Measurements from ENCODE around the gene GABRG2. TPM values are rescaled to one million over a fixed set of nuclear protein-coding genes. Genes with fewer than 3 reads are reported as not detected.

Gene GABRG2
- total RNA-seq, 3 donors from 2014 or later: 0.61 to 2.2 (median 1.1) TPM

DNA sequence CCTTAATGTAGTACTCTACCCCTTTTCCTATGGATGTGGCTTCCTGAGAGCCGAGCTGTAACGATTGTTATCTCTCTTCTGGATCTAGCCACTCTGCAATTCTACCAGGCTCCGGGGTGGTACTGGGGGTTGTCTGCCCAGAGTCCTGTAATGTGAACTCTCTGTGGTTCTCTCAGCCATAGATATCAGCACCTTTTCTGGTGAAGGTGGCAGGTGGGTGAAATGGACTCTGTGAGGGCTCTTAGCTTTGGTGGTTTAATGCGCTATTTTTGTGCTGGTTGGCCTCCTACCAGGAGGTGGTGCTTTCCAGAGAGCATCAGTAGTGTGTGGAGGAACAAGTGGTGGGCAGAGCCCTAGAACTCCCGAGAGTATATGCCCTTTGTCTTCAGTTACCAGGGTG is 122.1 kb downstream of the GABRG2 start:
- H3K4me3 ChIP-seq: no peak overlapping the region
- H3K9me3 ChIP-seq: no peaks in the 10 kb centered on the region
- ATAC-seq (no peak), DNase-seq (no peak)
- intact Hi-C loops (cut with DNase I, micrococcal nuclease): no loop called here
- no peaks in the 10 kb centered on the region for H3K4me1 ChIP-seq (ENCODE audit: low read depth)
- H3K36me3 ChIP-seq (ENCODE audit: low read depth): no peaks in the 10 kb centered on the region
- TF ChIP-seq, protein P1, sequence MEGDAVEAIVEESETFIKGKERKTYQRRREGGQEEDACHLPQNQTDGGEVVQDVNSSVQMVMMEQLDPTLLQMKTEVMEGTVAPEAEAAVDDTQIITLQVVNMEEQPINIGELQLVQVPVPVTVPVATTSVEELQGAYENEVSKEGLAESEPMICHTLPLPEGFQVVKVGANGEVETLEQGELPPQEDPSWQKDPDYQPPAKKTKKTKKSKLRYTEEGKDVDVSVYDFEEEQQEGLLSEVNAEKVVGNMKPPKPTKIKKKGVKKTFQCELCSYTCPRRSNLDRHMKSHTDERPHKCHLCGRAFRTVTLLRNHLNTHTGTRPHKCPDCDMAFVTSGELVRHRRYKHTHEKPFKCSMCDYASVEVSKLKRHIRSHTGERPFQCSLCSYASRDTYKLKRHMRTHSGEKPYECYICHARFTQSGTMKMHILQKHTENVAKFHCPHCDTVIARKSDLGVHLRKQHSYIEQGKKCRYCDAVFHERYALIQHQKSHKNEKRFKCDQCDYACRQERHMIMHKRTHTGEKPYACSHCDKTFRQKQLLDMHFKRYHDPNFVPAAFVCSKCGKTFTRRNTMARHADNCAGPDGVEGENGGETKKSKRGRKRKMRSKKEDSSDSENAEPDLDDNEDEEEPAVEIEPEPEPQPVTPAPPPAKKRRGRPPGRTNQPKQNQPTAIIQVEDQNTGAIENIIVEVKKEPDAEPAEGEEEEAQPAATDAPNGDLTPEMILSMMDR (IDR thresholded peaks at IDR 0.05): no peak

DNA sequence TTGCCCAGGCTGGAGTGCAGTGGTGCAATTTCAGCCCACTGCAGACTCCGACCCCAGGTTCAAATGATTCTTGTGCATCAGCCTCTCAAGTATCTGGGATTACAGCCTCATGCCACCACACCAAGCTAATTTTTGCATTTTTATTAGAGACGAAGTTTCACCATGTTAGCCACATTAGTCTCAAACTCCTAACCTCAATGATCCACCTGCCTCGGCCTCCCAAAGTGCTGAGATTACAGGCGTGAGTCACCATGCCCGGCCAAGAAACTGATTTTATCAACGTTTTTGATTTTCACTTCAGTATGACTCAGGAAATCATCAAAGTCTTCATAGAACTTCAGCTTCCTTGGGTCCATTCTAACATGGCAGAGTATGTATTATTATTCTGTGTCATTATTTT is 125.4 kb downstream of the GABRG2 start:
- Histone ChIP-seq H3K9me3 (no peaks in the 10 kb centered on the region), H3K4me3 (no peak overlapping the region), H3K36me3 (ENCODE audit: low read depth) (no peaks in the 10 kb centered on the region), H3K4me1 (ENCODE audit: low read depth) (no peaks in the 10 kb centered on the region)
- TF ChIP-seq, protein P1 (IDR thresholded peaks at IDR 0.05): no peak
- intact Hi-C loops (cut with DNase I, micrococcal nuclease): no loop called here
- DNase-seq: no peak
- no peak for ATAC-seq

DNA sequence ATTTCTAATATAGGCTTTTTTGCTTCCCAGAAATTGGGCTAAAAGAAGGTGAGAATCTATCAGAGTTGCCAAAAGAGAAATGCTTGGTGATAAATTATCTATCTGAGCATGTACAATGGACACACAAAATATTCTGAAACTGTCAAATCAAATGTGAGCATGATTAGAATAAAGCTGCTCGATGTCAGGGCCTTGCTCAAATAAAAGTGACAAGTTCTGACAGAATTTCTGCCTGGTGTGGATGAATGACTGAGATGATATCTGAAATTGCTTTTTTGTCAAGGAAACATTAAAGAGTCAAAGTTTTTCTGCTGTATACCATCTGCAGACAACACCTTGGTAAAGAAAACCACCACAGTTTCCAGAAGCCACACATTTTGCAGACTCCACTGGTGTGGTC is 128.8 kb downstream of the GABRG2 start:
- H3K36me3 ChIP-seq (ENCODE audit: low read depth): no peaks in the 10 kb centered on the region
- intact Hi-C loops (cut with DNase I, micrococcal nuclease): no loop called here
- no peak for ATAC-seq
- H3K4me1 ChIP-seq (ENCODE audit: low read depth): no peaks in the 10 kb centered on the region
- no peaks in the 10 kb centered on the region for H3K9me3 ChIP-seq
- TF ChIP-seq, protein P1 (IDR thresholded peaks at IDR 0.05): no peak
- H3K4me3 ChIP-seq: no peak overlapping the region
- no peak for DNase-seq

DNA sequence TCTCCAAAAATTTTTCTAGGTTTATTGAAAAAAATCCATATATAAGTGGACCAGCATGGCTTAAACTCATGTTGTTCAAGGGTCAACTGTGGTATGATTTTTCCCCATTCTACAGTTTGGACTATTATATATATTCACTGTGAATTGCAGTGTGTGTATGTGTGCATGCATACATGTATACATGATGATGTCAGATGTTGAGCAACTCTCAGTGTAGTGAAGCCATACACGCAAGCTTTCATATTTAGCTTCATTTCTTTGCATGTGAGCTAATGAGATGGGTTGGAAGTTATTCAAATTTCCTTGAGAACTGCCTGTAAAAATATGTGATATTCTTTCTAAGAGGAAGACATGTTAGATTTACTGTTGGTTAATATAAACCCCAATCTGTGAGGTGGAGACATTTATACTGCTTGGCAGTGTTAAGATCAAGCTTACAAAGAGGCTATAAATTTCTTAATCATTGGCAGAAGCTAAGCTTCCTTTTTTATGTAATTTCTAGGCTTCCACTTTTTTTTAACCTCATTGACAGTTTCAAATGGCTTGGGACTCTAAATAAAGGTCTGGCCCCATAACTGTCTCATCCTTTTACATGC is 134.8 kb downstream of the GABRG2 start:
- ATAC-seq: no peak
- TF ChIP-seq, protein P1 (IDR thresholded peaks at IDR 0.05): no peak
- Histone ChIP-seq H3K4me3 (no peak overlapping the region), H3K9me3 (no peaks in the 10 kb centered on the region), H3K36me3 (ENCODE audit: low read depth) (no peaks in the 10 kb centered on the region), H3K4me1 (ENCODE audit: low read depth) (no peaks in the 10 kb centered on the region)
- DNase-seq: no peak
- intact Hi-C loops (cut with DNase I, micrococcal nuclease): no loop called here

Other genes with a start within 250 kb of the GABRG2 start
- gene GABRA1, start 219.7 kb upstream of the GABRG2 start, total RNA-seq: not detected